HG02938 (cell line): ENCODE data around the gene GSTA2.
"Not testable (repeated sequence)": the region's sequence is repeated elsewhere in the genome, so short reads cannot be mapped to it uniquely, and the experiment has no call there.

Experiments
- ATAC-seq: cut with Tn5 transposase; IDR thresholded peaks from one replicate; pipeline ENCODE4 v1.9.1; 2021; ENCODE audit warnings: mild to moderate bottlenecking, moderate library complexity; ENCODE audit not compliant: unreplicated experiment

Gene GSTA2

GRCh38 chr6:52763322-52763916, at the start of gene GSTA2:
GSTA2 (minus strand) TSS chr6:52763475; CDS start chr6:52757947, 5,528 bp downstream.
- not testable (repeated sequence) for ATAC-seq

GRCh38 chr6:52809777-52810176, 46.5 kb upstream of the GSTA2 start:
- ATAC-seq, result not testable (repeated sequence)

GRCh38 chr6:52808660-52809059, 45.4 kb upstream of the GSTA2 start:
- no peak for ATAC-seq

- ATAC-seq, result not testable (repeated sequence)
These were observed 40.5 kb upstream of the GSTA2 start, which contains the start of gene GSTA1 for GRCh38 chr6:52803668-52804255. GSTA1 (minus strand) TSS chr6:52803816; CDS start chr6:52799267, 4,549 bp downstream.

GRCh38 chr6:52802806-52803205, 39.5 kb upstream of the GSTA2 start:
- no peak for ATAC-seq

- ATAC-seq, result no peak
These were observed 38.0 kb upstream of the GSTA2 start for GRCh38 chr6:52801188-52801841.

- not testable (repeated sequence) for ATAC-seq
These were observed 36.0 kb upstream of the GSTA2 start for GRCh38 chr6:52799272-52799671.

GRCh38 chr6:52794366-52794765, 31.1 kb upstream of the GSTA2 start:
- not testable (repeated sequence) for ATAC-seq

- ATAC-seq, result no peak
These were observed 27.6 kb upstream of the GSTA2 start for GRCh38 chr6:52790861-52791260.

- not testable (repeated sequence) for ATAC-seq
These were observed 26.4 kb upstream of the GSTA2 start for GRCh38 chr6:52789658-52790057.

GRCh38 chr6:52788478-52788877, 25.2 kb upstream of the GSTA2 start:
- no peak for ATAC-seq

GRCh38 chr6:52787917-52788316, 24.6 kb upstream of the GSTA2 start:
- no peak for ATAC-seq

GRCh38 chr6:52786249-52786956, 23.1 kb upstream of the GSTA2 start:
- ATAC-seq, result no peak

- ATAC-seq, result not testable (repeated sequence)
These were observed 19.5 kb upstream of the GSTA2 start for GRCh38 chr6:52782696-52783274.

- not testable (repeated sequence) for ATAC-seq
These were observed 18.9 kb upstream of the GSTA2 start for GRCh38 chr6:52782209-52782608.

GRCh38 chr6:52779237-52779636, 16.0 kb upstream of the GSTA2 start:
- ATAC-seq, result no peak

- not testable (repeated sequence) for ATAC-seq
These were observed 13.6 kb upstream of the GSTA2 start for GRCh38 chr6:52776711-52777351.

GRCh38 chr6:52769399-52769798, 6.1 kb upstream of the GSTA2 start:
- not testable (repeated sequence) for ATAC-seq

GRCh38 chr6:52767658-52768057, 4.4 kb upstream of the GSTA2 start:
- not testable (repeated sequence) for ATAC-seq

GRCh38 chr6:52761673-52762491, 1.4 kb downstream of the GSTA2 start:
- ATAC-seq, result not testable (repeated sequence)
